ENCODE measurements around the gene TM4SF1. TPM values are rescaled to one million over a fixed set of nuclear protein-coding genes. Genes with fewer than 3 reads are reported as not detected.
A peak's percentile ranks its signal among the peaks of the same experiment; 100 is the strongest.

Gene TM4SF1
- total RNA-seq, 1 experiment from 2014 or later: 5.7 TPM

DNA sequence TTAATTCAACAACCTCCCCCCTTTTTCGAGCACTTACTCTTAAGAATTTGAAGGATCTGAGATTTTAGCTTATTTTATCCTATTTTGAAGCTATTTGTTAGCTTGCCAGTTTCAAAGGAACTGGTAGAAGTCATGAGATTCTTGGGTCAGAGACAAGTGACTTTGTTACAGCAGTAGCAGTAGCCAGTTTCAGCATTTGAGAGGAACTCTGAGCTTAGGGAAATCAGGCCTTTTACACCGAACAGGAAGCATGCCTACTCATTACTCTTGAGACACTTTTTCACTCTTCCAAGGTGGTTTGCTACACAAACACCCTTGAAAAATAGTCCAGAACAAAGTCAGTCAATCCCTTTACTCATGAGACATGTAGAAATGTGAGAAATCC, 24.5 kb upstream of the TM4SF1 start:
- Histone ChIP-seq H3K36me3 (no peaks in the 10 kb centered on the region), H3K27me3 (no peaks in the 10 kb centered on the region), H3K9me3 (replicated peaks) (no peaks in the 10 kb centered on the region), H3K4me1 (peaks cover 4% of the 10 kb centered on the region; the same call in 1 of the 2 replicates), H3K27ac (no peak overlapping the region), H3K4me3 (no peak overlapping the region)
- no peak for DNase-seq

DNA sequence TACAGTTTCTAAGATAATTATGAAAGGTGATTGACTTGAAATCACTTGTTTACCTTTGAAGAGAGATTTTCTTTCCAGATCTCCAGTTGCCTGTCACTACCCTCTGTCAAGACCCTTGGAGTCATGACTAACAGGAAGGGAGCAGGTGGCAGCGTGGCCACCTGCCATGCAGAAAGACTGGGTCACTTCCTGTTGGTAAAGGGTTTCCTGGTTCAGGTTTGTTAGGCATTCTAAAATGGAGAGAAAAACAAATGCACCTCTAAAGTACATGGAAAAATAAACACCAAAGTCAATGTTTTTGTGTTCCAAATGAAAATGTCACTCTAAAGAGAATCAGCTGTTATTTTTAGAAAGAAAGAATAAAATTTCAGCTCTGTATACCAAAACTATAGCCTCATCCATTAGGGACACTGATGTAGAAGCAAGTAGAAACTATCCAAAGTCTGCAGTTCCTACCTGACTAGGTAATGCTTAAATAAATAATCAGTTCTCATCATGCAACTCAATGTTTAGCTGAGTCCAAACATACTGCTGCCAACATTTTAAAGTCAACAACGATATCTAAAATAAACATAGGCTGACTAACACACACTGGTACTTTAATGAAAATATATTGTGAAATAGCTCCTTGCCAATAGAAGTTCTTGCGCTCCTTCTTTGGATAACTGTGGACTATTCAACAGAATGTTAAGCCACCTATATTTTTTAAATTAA, 23.9 kb upstream of the TM4SF1 start:
- Histone ChIP-seq H3K27ac (no peak overlapping the region), H3K9me3 (replicated peaks) (no peaks in the 10 kb centered on the region), H3K36me3 (no peaks in the 10 kb centered on the region), H3K27me3 (no peaks in the 10 kb centered on the region), H3K4me3 (no peak overlapping the region), H3K4me1 (peaks cover 5% of the 10 kb centered on the region)
- DNase-seq: peak in 1 of 2 experiments; percentile 23

DNA sequence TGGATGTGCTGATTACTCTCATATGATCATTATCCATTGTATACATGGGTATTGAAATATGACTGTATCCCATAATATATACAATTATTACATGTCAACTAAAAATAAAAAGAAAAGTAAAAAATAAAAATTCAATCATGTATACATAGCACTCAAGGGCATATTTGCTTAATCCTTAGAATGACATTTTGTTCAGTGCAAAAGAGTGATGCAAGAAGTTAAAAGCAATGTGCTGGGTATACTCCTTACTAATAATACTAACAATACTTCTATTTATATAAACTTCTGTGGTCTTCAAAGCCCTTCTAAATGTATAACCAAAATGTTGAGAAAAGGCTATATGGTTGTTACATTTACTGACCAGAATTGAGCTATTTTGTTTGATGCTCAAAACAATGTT, 23.2 kb upstream of the TM4SF1 start:
- no peaks in the 10 kb centered on the region for H3K9me3 ChIP-seq (replicated peaks)
- H3K36me3 ChIP-seq: no peaks in the 10 kb centered on the region
- no peak overlapping the region for H3K4me3 ChIP-seq
- H3K4me1 ChIP-seq: peaks cover 11% of the 10 kb centered on the region
- H3K27me3 ChIP-seq: no peaks in the 10 kb centered on the region
- no peak for DNase-seq
- no peak overlapping the region for H3K27ac ChIP-seq

DNA sequence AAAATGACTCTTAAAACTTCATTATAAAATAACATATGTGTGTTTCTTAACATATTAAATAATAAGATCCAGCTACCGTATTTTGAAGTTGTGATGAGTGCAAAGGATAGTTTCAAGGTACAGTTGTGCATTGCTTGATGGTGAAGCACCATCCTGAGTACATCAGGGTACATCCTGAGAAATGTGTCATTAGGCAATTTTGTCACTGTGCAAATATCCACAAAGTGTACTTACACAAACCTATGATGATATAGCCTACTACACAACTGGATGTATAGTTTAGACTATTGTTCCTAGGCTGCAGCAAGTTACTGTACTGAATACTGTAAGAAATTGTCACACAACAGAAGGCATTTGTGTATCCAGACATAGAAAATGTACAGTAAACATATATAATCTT, 20.8 kb upstream of the TM4SF1 start:
- no peaks in the 10 kb centered on the region for H3K27me3 ChIP-seq
- no peak overlapping the region for H3K4me3 ChIP-seq
- H3K27ac ChIP-seq: no peak overlapping the region
- H3K36me3 ChIP-seq: no peaks in the 10 kb centered on the region
- no peaks in the 10 kb centered on the region for H3K9me3 ChIP-seq (replicated peaks)
- H3K4me1 ChIP-seq: peaks cover 17% of the 10 kb centered on the region
- no peak for DNase-seq

DNA sequence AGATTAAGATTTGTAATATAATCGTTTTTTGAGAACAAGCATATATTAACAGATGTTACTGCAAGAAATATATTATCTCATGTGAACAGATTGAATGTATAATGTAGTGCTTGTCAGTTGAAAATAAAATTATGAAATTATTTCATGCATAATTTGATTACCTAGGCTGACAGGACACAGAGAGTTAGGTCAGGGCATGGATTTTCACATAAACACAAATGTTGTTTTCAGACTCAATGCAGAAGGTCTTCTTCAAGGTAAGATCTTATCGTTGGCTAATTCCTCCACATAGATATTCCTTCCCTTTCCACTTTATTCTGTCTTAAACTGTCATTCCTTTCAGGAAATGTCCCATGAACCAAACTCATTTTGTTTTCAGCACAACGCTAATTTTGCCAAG, 20.1 kb upstream of the TM4SF1 start:
- no peaks in the 10 kb centered on the region for H3K9me3 ChIP-seq (replicated peaks)
- DNase-seq: no peak
- no peak overlapping the region for H3K4me3 ChIP-seq
- no peak overlapping the region for H3K27ac ChIP-seq
- peaks cover 17% of the 10 kb centered on the region for H3K4me1 ChIP-seq
- H3K36me3 ChIP-seq: no peaks in the 10 kb centered on the region
- H3K27me3 ChIP-seq: no peaks in the 10 kb centered on the region

DNA sequence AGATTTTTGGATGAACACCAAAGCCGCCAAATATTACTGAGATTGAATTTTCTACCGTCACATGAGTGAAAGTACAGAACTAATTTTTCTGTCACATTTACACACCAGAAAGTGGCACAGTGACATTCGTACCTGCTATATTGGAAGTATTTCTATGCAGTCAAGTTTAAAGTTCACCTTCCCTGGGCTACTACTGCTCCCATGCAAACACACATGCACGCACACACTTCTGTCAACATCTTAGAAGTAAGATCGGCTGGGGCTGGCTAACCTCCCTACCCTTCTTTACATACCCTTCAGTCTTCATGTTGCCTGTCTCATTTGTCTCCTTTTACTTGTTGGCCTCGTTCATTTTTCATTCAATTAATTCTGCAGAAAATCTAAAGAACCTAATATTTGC, 19.0 kb upstream of the TM4SF1 start:
- Histone ChIP-seq H3K4me3 (no peak overlapping the region), H3K27ac (no peak overlapping the region)

DNA sequence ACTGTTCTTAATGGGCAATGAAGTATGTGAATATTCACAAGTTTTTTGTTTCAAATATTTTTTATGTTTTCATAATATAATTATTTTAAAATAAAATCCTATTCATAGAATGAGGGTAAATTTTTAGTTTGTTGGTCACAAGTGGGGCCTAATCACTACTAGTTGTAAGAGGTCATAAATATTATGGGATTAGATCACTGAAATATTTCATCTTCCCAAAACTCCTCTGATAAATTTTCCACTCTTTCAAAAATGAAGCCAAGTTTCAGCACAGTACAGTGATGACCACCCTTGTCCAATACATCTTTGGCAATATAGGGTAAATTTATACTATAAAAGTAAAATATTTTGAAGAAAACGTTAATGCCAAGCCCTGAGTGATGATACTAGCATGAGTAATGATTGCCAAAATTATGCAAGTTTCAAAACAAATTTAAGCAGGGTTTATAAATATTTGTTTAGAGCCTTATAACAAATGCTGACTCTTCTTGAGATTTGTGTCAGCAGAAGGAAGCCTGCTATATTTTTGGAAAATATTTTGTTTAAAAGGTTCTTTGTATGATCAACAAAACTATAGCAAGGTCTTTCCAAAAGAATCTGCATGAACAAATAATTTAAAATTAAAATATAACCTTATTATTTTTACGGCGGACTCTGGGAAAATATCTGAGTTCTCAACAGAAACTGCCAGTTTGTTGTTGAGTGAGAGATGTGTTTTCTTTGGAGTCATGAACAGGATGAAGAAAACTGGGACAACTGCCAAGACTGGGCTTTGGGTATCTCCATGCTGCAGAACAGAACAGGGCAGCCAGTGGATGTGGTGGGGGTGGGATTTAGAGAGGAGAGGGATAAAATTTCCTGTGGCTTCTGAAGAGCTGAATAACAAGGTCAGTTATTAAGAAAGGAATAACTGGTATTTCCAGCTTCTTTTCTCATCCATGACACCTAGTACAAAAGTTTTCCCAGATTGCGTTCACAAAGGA, 17.9 kb upstream of the TM4SF1 start:
- no peaks in the 10 kb centered on the region for H3K9me3 ChIP-seq (replicated peaks)
- H3K4me1 ChIP-seq: peaks cover 13% of the 10 kb centered on the region
- no peaks in the 10 kb centered on the region for H3K27me3 ChIP-seq
- H3K4me3 ChIP-seq: no peak overlapping the region
- no peak overlapping the region for H3K27ac ChIP-seq
- DNase-seq: peak; percentile 83 to 94
- H3K36me3 ChIP-seq: no peaks in the 10 kb centered on the region

More for the DNA sequence above, 19.0 kb upstream of the TM4SF1 start:
- H3K4me1 ChIP-seq: peaks cover 13% of the 10 kb centered on the region
- H3K36me3 ChIP-seq: no peaks in the 10 kb centered on the region
- no peaks in the 10 kb centered on the region for H3K9me3 ChIP-seq (replicated peaks)
- DNase-seq: no peak
- H3K27me3 ChIP-seq: no peaks in the 10 kb centered on the region

DNA sequence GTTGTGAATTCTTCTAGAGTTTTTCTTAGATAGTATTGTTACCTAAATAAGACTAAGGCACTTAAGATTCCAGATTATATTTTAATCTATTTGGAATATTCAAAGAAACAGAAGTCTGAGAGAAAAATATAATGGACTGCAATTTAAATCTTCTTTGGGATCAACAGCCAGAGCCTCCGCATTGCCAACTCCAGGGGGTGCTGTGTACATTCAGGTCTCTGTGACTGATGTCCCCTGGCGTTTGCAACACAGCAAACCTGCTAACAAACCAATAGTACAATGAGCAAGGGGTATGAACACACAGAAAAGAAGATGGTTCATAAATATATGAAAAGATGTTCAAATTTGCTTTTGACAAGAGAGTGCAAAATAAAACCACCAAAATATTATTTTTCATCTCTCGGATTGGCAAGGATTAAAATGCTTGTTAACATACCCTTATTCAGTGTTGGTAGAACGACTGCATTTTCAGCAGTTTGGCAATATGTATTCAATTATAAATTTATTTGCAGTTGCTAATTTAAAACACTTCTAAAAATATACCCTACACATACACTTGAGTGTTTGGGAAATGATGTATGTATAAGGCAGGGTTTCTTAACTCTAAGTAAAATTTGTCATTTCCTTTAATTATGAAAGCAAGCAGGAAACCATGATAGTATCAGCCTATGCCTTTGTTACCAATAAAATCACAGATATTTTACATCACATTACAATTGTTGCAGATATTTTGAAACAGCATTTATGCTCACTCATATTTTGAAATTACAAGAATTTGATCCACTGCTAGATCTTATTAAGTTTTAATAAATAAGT, 16.1 kb upstream of the TM4SF1 start:
- Histone ChIP-seq H3K9me3 (replicated peaks) (no peaks in the 10 kb centered on the region), H3K36me3 (no peaks in the 10 kb centered on the region), H3K4me3 (no peak overlapping the region), H3K4me1 (peaks cover 13% of the 10 kb centered on the region), H3K27me3 (no peaks in the 10 kb centered on the region), H3K27ac (no peak overlapping the region)
- DNase-seq: peak; percentile 64 to 77

DNA sequence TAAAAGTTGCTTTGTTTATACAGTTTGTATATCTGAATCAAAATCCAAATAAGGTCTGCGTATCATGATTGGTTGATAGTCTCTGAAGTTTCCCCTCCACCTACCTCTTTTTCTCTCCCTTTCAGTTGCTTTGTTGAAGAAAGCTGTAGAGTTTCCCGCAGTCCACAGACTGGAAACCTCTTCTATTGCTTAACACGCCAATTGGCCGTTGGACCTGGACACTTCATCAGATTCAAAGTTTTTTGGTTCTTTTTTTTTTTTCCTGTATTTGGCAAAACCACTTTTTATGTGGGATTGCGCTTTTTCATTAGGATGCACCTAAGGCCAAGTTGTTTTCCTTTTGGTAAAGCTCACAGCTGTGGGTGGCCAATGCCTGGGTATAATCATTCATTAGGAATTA, 14.5 kb upstream of the TM4SF1 start:
- no peak overlapping the region for H3K4me3 ChIP-seq
- H3K36me3 ChIP-seq: no peaks in the 10 kb centered on the region
- H3K27ac ChIP-seq: no peak overlapping the region
- no peaks in the 10 kb centered on the region for H3K27me3 ChIP-seq
- peaks cover 17% of the 10 kb centered on the region for H3K4me1 ChIP-seq
- no peak for DNase-seq
- no peaks in the 10 kb centered on the region for H3K9me3 ChIP-seq (replicated peaks)

DNA sequence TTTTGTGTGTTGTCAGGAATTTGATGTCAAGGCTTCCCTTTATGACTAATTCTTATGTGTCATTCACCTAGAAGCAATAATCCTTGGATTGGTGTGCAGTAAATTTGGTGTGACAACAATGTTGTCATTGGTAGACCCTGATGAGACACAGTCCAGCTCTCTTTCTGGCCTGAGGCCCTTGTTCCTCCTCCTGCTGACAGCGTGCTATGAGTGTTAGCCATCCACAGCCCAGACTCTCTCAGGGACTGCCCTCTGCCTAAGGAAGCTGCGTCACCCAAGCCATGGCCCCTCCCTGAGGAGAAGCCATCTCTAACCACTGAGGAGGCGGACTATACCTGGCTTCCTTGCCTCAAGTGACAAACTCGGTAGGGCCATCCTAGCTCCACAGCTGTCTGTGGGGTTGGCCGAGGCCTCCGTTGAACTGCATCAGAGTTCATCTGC, 13.3 kb upstream of the TM4SF1 start:
- peaks cover 20% of the 10 kb centered on the region for H3K4me1 ChIP-seq
- H3K27ac ChIP-seq: no peak overlapping the region
- no peak for DNase-seq
- H3K27me3 ChIP-seq: no peaks in the 10 kb centered on the region
- no peak overlapping the region for H3K4me3 ChIP-seq
- H3K36me3 ChIP-seq: no peaks in the 10 kb centered on the region
- no peaks in the 10 kb centered on the region for H3K9me3 ChIP-seq (replicated peaks)

DNA sequence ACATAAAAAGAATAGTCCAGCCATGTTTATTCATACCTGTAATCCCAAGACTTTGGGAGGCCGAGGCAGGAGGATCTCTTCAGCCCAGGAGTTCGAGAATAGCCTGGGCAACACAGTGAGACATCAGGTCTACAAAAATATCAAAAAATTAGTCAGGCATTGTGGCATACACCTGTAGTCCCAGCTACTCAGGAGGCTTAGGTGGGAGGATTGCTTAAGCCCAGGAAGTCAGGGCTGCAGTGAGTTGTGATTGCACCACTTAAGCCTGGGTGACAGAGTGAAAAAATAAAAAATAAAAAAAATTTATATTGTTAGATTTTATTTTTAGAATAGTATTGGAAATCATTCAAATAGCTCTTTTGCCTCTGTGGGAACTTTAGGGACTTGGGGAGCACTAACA, 12.8 kb upstream of the TM4SF1 start:
- Histone ChIP-seq H3K4me1 (peaks cover 17% of the 10 kb centered on the region), H3K9me3 (replicated peaks) (no peaks in the 10 kb centered on the region), H3K4me3 (no peak overlapping the region), H3K27me3 (no peaks in the 10 kb centered on the region), H3K27ac (no peak overlapping the region), H3K36me3 (no peaks in the 10 kb centered on the region)
- no peak for DNase-seq

DNA sequence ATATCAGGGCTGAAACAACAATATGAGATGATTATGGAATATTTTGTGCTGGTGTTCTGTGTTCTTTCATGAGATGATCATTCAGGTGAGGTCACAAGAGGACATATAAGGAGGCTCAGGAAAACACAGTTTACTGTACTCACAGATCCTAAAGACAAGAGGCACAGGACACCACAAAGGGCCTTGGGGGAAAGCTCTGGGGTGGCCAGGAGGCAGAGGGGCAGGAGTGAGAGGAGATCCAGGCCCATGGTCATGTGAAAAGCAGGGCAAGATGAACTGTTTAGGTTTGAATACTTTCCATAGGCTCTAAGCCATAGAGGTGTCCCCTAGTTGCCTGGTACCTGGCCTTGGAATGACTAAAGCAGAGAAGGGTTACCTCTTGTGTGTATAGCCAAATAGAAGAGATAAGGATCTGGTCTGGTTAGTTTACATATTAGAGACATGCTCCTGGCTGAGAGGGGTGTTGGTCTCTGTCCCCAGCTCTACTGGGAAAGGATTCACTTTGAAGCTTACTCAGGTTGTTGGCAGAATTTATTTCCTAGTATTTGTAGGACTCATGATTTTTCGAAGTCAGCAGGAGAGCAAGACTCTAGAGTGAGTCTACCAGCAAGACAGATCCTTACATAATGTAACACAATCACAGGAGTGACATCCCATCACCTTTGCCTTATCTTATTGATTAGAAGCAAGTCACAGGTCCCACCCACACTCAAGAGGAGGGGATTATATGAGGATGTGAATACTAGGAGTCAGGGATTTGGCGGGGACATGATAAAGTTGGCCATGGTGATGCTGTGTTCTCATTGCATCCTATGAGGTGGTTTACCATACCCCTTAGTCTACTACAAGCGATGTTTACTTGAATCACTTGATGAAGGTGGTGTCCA, 11.3 kb upstream of the TM4SF1 start:
- no peak overlapping the region for H3K4me3 ChIP-seq
- no peak for DNase-seq
- H3K9me3 ChIP-seq (replicated peaks): no peaks in the 10 kb centered on the region
- peaks cover 14% of the 10 kb centered on the region; the same call in 1 of the 2 replicates for H3K4me1 ChIP-seq
- no peaks in the 10 kb centered on the region for H3K27me3 ChIP-seq
- H3K36me3 ChIP-seq: no peaks in the 10 kb centered on the region
- no peak overlapping the region for H3K27ac ChIP-seq

DNA sequence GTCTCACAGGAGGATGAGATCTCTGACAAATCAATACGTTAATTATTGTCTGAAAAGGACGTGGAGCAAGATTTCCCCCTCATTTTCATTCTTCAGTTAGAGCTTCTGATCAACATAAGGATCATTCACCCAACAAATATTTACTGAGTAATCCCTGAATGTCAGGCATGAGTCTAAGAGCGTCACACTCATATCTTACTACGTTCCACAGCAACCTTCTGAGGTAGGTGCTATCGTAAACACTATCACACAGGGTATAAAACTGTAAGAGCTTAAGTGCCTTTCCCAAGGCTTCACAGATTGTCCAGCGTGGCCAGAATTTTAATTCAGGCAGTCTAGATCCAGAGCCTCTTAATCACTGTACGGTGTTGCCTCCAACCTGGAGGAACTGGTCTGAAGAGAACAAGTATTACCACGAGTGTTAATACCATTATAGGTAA, 10.6 kb upstream of the TM4SF1 start:
- Histone ChIP-seq H3K27ac (no peak overlapping the region), H3K27me3 (no peaks in the 10 kb centered on the region), H3K36me3 (no peaks in the 10 kb centered on the region), H3K9me3 (replicated peaks) (no peaks in the 10 kb centered on the region), H3K4me1 (peaks cover 14% of the 10 kb centered on the region; the same call in 1 of the 2 replicates), H3K4me3 (no peak overlapping the region)
- DNase-seq: no peak

DNA sequence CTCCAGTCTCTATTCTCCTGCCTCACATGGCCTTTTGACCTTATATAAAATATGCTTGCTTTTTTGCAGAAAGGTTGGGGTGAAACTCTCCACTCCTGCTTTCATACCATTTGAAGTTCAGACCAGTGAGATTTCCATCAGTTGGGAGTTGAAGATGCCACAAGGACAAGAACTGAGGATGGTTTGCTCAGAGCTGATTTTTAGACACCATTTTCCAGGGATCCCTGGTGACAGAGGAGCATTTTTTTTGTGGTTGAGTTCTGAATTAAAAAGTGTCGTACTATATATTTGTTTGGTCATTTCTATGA, 8.8 kb upstream of the TM4SF1 start:
- H3K4me3 ChIP-seq: no peak overlapping the region
- H3K36me3 ChIP-seq: no peaks in the 10 kb centered on the region
- no peaks in the 10 kb centered on the region for H3K27me3 ChIP-seq
- H3K27ac ChIP-seq: peak overlapping the region; percentile 65; the same call in 1 of the 2 replicates
- no peak for DNase-seq
- no peaks in the 10 kb centered on the region for H3K9me3 ChIP-seq (replicated peaks)
- H3K4me1 ChIP-seq: peaks cover 14% of the 10 kb centered on the region; the same call in 1 of the 2 replicates
